WTC11 (cell line): ENCODE measurements around the gene ABCA13. TPM values are rescaled to one million over a fixed set of nuclear protein-coding genes. Genes with fewer than 3 reads are reported as not detected.

Experiments
- ATAC-seq: fragments of 200-7000 bp; cut with Tn5 transposase; 2 replicates; pipeline ENCODE4 v1.10.0; 2021; ENCODE audit warnings: mild to moderate bottlenecking, moderate library complexity
- CTCF ChIA-PET: fragments of 300-600 bp; sonication (Branson Sonifier 250); formaldehyde crosslinking; loops from one replicate; lab custom pipeline; 2021; ENCODE audit warnings: antibody characterized with exemption; lab: Charles Lee
- POLR2A ChIA-PET: fragments of 350-600 bp; sonication (Branson Sonifier 250); formaldehyde crosslinking; loops from one replicate; lab custom pipeline; 2021; ENCODE audit warnings: antibody characterized with exemption; lab: Charles Lee
- DNase-seq: peaks from one replicate; pipeline ENCODE4 v3.0.0; 2021; ENCODE audit warnings: low spot score
- H3K27ac Mint-ChIP-seq: 2 replicates; pipeline ENCODE4 v1.8.0; 2021; ENCODE audit warnings: mixed read lengths
- H3K27me3 Mint-ChIP-seq: 2 replicates; pipeline ENCODE4 v1.8.0; 2021; ENCODE audit warnings: low read depth, mild to moderate bottlenecking, moderate library complexity, mixed read lengths
- H3K36me3 Mint-ChIP-seq: 2 replicates; pipeline ENCODE4 v1.8.0; 2021; ENCODE audit warnings: mixed read lengths
- H3K4me1 Mint-ChIP-seq: 2 replicates; pipeline ENCODE4 v1.8.0; 2022; ENCODE audit warnings: mixed read lengths
- H3K4me3 Mint-ChIP-seq: 2 replicates; pipeline ENCODE4 v1.8.0; 2021; ENCODE audit warnings: mild to moderate bottlenecking, moderate library complexity, mixed read lengths
- H3K9me3 Mint-ChIP-seq: 2 replicates; pipeline ENCODE4 v1.8.0; 2021; ENCODE audit warnings: mixed read lengths
- FOXK1 ChIP-seq: sonication (generic); formaldehyde crosslinking; IDR thresholded peaks from 2 replicates; pipeline ENCODE4 v1.8.0; 2022; ENCODE audit warnings: mild to moderate bottlenecking, moderate library complexity, missing genetic modification reagents
- FOXP1 ChIP-seq: sonication (generic); formaldehyde crosslinking; IDR thresholded peaks from 2 replicates; pipeline ENCODE4 v1.8.0; 2022; ENCODE audit warnings: missing genetic modification reagents, mild to moderate bottlenecking, moderate library complexity, borderline replicate concordance
- GABPB1 ChIP-seq: sonication (generic); formaldehyde crosslinking; IDR thresholded peaks from 2 replicates; pipeline ENCODE4 v1.8.1; 2023; ENCODE audit warnings: mild to moderate bottlenecking, missing genetic modification reagents
- HMGA2 ChIP-seq: fragments of 250-450 bp; sonication (Bioruptor Pico); IDR thresholded peaks from 2 replicates; pipeline ENCODE4 v1.4.0; 2021; ENCODE audit warnings: mild to moderate bottlenecking, moderate library complexity
- JUN ChIP-seq: sonication (generic); formaldehyde crosslinking; IDR thresholded peaks from 2 replicates; pipeline ENCODE4 v1.8.0; 2023; ENCODE audit warnings: mild to moderate bottlenecking, missing genetic modification reagents
- PRRX2 ChIP-seq: fragments of 250-450 bp; sonication (Bioruptor Pico); IDR thresholded peaks from 2 replicates; pipeline ENCODE4 v1.8.0; 2021; ENCODE audit warnings: mild to moderate bottlenecking
- RELA ChIP-seq: sonication (generic); formaldehyde crosslinking; IDR thresholded peaks from 2 replicates; pipeline ENCODE4 v1.8.1; 2022; ENCODE audit warnings: missing genetic modification reagents, mild to moderate bottlenecking, borderline replicate concordance
- SP1 ChIP-seq: sonication (generic); formaldehyde crosslinking; conservative IDR thresholded peaks from 2 replicates; pipeline ENCODE4 v1.8.1; 2022; ENCODE audit warnings: missing genetic modification reagents
- TP53 ChIP-seq: sonication (generic); formaldehyde crosslinking; IDR thresholded peaks from 2 replicates; pipeline ENCODE4 v1.8.1; 2023; ENCODE audit warnings: mild to moderate bottlenecking, missing genetic modification reagents
- ZBTB21 ChIP-seq: sonication (generic); formaldehyde crosslinking; IDR thresholded peaks from 2 replicates; pipeline ENCODE4 v1.8.1; 2023; ENCODE audit warnings: mild to moderate bottlenecking, missing genetic modification reagents, borderline replicate concordance
- ZNF138 ChIP-seq: sonication (generic); formaldehyde crosslinking; conservative IDR thresholded peaks from 2 replicates; pipeline ENCODE4 v1.8.1; 2022; ENCODE audit warnings: mild to moderate bottlenecking, moderate library complexity, missing genetic modification reagents
- ZNF219 ChIP-seq: sonication (generic); formaldehyde crosslinking; IDR thresholded peaks from 2 replicates; pipeline ENCODE4 v1.8.0; 2023; ENCODE audit warnings: missing genetic modification reagents, mild to moderate bottlenecking, borderline replicate concordance
- ZNF317 ChIP-seq: sonication (generic); formaldehyde crosslinking; IDR thresholded peaks from 2 replicates; pipeline ENCODE4 v1.8.1; 2023; ENCODE audit warnings: low read depth, mild to moderate bottlenecking, moderate library complexity, missing genetic modification reagents, borderline replicate concordance
- ZNF416 ChIP-seq: fragments of 250-450 bp; sonication (Bioruptor Pico); IDR thresholded peaks from 2 replicates; pipeline ENCODE4 v1.9.0; 2021; ENCODE audit warnings: mild to moderate bottlenecking, inconsistent platforms
- total RNA-seq: library from RNA; stranded (reverse); gene quantifications from 3 replicates; pipeline ENCODE4 v1.2.3, GENCODE V29; 2021
- TF ChIP-seq, protein P1 (sequence below): fragments of 250-450 bp; sonication (Bioruptor Pico); IDR thresholded peaks from 2 replicates; pipeline ENCODE4 v1.9.0; 2021; ENCODE audit warnings: mild to moderate bottlenecking, borderline replicate concordance
- TF ChIP-seq, protein P2 (sequence below): fragments of 250-450 bp; sonication (Bioruptor Pico); IDR thresholded peaks from 2 replicates; pipeline ENCODE4 v1.8.0; 2021; ENCODE audit warnings: mild to moderate bottlenecking
- TF ChIP-seq, protein P3 (sequence below): sonication (generic); formaldehyde crosslinking; conservative IDR thresholded peaks from 2 replicates; pipeline ENCODE4 v1.8.1; 2022; ENCODE audit warnings: mild to moderate bottlenecking, missing genetic modification reagents
- TF ChIP-seq, protein P4 (sequence below): sonication (generic); formaldehyde crosslinking; IDR thresholded peaks from 2 replicates; pipeline ENCODE4 v1.8.1; 2023; ENCODE audit warnings: mild to moderate bottlenecking, missing genetic modification reagents
- TF ChIP-seq, protein P5 (sequence below): fragments of 250-450 bp; sonication (Bioruptor Pico); conservative IDR thresholded peaks from 2 replicates; pipeline ENCODE4 v1.9.0; 2021; ENCODE audit warnings: mild to moderate bottlenecking

Gene ABCA13
- total RNA-seq, 1 experiment from 2014 or later = 0.04 TPM

DNA sequence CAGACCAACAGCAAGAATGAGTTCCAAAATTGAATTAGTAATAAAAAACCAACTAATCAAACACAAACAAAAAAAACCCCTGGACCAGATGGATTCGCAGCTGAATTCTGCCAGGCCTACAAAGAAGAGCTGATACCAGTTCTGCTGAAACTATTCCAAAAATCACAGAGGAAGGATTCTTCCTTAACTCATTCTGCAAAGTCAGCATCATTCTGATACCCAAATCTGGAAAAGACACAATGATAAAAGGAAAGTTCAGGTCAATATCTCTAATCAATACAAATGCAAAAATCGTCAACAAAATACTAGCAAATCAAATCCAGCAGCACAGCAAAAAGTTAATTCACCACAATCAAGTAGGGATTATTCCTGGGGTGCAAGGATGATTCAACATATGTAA lies 6.1 kb upstream of the ABCA13 start:
- peaks cover 31% of the 10 kb centered on the region for H3K36me3 Mint-ChIP-seq
- ChIA-PET CTCF (no interaction called here), POLR2A (no interaction called here)
- ATAC-seq (no peak), DNase-seq (no peak)
- peaks cover 74% of the 10 kb centered on the region for H3K9me3 Mint-ChIP-seq
- H3K4me1 Mint-ChIP-seq = no peaks in the 10 kb centered on the region
- no peaks in the 10 kb centered on the region; the same call in none of the 2 replicates for H3K27me3 Mint-ChIP-seq
- TF ChIP-seq SP1 (CRISPR knock-in tag) (no peak), FOXP1 (CRISPR knock-in tag) (no peak), JUN (CRISPR knock-in tag) (no peak), FOXK1 (CRISPR knock-in tag) (no peak), PRRX2 (no peak), ZNF219 (CRISPR knock-in tag) (no peak), ZBTB21 (CRISPR knock-in tag) (no peak), ZNF416 (CRISPR knock-in tag) (no peak), ZNF317 (CRISPR knock-in tag) (no peak), RELA (no peak)
- TF ChIP-seq, protein P1, sequence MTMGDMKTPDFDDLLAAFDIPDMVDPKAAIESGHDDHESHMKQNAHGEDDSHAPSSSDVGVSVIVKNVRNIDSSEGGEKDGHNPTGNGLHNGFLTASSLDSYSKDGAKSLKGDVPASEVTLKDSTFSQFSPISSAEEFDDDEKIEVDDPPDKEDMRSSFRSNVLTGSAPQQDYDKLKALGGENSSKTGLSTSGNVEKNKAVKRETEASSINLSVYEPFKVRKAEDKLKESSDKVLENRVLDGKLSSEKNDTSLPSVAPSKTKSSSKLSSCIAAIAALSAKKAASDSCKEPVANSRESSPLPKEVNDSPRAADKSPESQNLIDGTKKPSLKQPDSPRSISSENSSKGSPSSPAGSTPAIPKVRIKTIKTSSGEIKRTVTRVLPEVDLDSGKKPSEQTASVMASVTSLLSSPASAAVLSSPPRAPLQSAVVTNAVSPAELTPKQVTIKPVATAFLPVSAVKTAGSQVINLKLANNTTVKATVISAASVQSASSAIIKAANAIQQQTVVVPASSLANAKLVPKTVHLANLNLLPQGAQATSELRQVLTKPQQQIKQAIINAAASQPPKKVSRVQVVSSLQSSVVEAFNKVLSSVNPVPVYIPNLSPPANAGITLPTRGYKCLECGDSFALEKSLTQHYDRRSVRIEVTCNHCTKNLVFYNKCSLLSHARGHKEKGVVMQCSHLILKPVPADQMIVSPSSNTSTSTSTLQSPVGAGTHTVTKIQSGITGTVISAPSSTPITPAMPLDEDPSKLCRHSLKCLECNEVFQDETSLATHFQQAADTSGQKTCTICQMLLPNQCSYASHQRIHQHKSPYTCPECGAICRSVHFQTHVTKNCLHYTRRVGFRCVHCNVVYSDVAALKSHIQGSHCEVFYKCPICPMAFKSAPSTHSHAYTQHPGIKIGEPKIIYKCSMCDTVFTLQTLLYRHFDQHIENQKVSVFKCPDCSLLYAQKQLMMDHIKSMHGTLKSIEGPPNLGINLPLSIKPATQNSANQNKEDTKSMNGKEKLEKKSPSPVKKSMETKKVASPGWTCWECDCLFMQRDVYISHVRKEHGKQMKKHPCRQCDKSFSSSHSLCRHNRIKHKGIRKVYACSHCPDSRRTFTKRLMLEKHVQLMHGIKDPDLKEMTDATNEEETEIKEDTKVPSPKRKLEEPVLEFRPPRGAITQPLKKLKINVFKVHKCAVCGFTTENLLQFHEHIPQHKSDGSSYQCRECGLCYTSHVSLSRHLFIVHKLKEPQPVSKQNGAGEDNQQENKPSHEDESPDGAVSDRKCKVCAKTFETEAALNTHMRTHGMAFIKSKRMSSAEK (CRISPR knock-in tag) = no peak
- TF ChIP-seq, protein P2, sequence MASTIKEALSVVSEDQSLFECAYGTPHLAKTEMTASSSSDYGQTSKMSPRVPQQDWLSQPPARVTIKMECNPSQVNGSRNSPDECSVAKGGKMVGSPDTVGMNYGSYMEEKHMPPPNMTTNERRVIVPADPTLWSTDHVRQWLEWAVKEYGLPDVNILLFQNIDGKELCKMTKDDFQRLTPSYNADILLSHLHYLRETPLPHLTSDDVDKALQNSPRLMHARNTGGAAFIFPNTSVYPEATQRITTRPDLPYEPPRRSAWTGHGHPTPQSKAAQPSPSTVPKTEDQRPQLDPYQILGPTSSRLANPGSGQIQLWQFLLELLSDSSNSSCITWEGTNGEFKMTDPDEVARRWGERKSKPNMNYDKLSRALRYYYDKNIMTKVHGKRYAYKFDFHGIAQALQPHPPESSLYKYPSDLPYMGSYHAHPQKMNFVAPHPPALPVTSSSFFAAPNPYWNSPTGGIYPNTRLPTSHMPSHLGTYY (CRISPR knock-in tag) = no peak
- TF ChIP-seq, protein P3, sequence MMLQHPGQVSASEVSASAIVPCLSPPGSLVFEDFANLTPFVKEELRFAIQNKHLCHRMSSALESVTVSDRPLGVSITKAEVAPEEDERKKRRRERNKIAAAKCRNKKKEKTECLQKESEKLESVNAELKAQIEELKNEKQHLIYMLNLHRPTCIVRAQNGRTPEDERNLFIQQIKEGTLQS (CRISPR knock-in tag) = no peak
- TF ChIP-seq, protein P4, sequence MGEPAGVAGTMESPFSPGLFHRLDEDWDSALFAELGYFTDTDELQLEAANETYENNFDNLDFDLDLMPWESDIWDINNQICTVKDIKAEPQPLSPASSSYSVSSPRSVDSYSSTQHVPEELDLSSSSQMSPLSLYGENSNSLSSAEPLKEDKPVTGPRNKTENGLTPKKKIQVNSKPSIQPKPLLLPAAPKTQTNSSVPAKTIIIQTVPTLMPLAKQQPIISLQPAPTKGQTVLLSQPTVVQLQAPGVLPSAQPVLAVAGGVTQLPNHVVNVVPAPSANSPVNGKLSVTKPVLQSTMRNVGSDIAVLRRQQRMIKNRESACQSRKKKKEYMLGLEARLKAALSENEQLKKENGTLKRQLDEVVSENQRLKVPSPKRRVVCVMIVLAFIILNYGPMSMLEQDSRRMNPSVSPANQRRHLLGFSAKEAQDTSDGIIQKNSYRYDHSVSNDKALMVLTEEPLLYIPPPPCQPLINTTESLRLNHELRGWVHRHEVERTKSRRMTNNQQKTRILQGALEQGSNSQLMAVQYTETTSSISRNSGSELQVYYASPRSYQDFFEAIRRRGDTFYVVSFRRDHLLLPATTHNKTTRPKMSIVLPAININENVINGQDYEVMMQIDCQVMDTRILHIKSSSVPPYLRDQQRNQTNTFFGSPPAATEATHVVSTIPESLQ (CRISPR knock-in tag) = no peak
- H3K27ac Mint-ChIP-seq = no peak overlapping the region
- H3K4me3 Mint-ChIP-seq = no peak overlapping the region

DNA sequence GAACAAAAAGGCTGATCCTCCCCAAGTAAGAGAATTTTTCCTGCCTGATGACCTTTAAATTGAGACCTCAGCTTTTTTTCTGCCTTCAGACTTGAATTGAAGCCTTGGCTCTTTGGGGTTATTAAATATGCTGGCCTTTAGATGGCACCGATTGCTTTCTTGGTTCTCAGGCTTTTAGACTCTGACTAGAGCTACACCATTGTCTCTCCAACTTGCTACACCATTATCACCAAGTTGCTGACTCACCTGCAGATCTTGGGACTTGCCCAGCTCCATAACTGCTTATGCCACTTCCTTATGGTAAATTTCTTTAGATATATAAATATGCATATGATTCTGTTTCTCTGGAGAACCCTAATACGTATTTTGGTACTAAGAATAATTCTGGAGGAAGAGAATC lies 3.1 kb upstream of the ABCA13 start:
- POLR2A ChIA-PET = no interaction called here
- no peak for ATAC-seq
- TF ChIP-seq GABPB1 (no peak), TP53 (CRISPR knock-in tag) (no peak), HMGA2 (CRISPR knock-in tag) (no peak), ZNF138 (no peak)
- TF ChIP-seq, protein P1 (CRISPR knock-in tag) = no peak
- TF ChIP-seq, protein P5, sequence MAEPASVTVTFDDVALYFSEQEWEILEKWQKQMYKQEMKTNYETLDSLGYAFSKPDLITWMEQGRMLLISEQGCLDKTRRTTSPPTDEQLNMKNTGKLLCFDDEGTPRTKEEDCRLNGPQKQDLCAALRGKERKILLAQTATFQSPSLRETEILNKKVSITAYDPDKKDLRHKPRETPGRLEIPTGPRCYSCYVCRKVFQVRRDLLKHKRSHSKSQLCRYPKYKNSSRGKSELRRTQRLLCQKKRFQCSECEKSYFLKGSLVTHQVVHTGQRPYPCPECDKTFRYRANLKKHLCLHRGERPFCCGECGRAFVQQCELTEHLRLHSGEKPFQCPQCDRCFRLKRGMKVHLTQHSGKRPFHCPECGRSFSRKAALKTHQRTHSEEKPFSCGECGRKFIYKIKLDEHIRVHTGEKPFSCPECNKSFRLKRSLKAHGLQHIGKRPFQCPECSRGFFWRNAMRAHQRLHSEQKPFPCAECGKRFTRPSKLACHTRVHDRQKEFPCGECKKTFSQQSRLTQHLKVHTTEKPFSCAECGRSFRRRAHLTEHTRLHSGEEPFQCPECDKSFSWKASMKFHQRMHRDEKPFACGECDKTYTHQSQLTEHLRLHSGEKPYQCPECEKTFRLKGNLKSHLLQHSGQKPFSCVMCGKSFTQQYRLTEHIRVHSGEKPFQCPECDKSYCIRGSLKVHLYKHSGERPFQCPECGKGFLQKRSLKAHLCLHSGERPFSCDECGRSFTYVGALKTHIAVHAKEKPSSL (CRISPR knock-in tag) = no peak

More for the DNA sequence above, 3.1 kb upstream of the ABCA13 start:
- CTCF ChIA-PET = interaction anchor here (0.6 kb wide), 1 partner anchor 144 kb away, joined by 3 read pairs; no protein-coding TSS in a partner anchor
- no peak for DNase-seq
- peaks cover 30% of the 10 kb centered on the region for H3K36me3 Mint-ChIP-seq
- peaks cover 59% of the 10 kb centered on the region for H3K9me3 Mint-ChIP-seq
- no peaks in the 10 kb centered on the region for H3K4me1 Mint-ChIP-seq
- no peak overlapping the region for H3K4me3 Mint-ChIP-seq
- H3K27me3 Mint-ChIP-seq = no peaks in the 10 kb centered on the region; the same call in none of the 2 replicates
- H3K27ac Mint-ChIP-seq = no peak overlapping the region
